ENCODE data around the gene LRRC38.
"Not testable (repeated sequence)": the region's sequence is repeated elsewhere in the genome, so short reads cannot be mapped to it uniquely, and the experiment has no call there.

The LRRC38 gene

DNA sequence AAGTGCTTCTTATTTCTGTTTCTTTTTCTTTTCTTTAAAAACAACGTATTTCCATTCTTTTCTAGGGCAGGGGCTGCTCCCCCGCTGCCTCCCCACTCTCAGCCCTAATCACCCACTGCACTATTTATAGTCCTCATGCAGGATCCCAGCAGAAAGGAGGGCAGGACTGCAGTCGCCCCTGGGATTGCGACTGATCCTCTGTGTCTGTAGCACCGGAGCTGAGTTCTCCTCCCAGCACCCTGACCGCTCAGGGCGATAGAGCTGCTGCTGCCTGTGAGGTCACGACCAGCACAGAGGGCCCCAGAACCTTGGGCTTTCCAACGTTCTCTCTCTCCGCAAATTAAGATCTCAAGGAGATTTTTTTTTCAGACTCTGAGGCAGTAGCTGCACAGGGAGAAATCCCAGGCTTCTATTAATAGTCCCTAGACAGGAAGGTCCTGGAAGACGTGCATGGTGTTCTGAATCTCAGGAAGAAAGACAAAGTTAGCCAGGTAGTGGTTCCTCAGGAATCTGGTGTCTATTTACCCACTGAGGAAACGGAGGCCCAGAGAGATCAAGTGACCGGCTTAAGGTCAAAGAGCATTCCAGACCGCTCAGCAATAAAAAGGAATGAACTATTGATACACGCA is 56.8 kb downstream of the LRRC38 start:
- DNase-seq: no peak

DNA sequence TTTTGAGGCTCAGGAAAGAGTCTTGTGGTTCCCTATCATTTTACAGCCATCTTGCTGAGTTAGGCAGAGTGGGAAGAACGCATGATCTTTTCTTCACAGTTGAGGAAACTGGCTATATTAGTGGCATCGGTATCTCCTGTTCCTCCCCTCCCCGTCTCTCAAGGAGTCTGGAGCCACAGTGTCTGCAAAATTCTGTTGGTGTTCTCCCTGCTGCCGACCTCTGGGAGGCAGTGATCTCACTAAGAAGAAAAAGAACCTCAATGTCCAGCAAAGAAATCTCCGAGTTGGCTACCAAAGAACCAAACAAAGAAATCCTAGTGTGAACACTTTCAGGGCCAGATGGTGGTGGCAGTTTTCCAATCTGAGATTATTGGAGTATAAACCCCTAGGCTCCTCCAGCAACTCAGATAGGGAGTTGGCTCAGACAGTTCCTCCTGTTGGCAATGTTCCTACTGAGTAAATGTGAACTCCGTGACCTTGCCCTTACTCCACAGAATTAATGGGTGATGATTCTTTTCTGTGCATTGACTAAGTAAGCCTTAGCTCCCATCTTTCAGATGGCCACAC is 62.3 kb downstream of the LRRC38 start:
- no peak for DNase-seq

DNA sequence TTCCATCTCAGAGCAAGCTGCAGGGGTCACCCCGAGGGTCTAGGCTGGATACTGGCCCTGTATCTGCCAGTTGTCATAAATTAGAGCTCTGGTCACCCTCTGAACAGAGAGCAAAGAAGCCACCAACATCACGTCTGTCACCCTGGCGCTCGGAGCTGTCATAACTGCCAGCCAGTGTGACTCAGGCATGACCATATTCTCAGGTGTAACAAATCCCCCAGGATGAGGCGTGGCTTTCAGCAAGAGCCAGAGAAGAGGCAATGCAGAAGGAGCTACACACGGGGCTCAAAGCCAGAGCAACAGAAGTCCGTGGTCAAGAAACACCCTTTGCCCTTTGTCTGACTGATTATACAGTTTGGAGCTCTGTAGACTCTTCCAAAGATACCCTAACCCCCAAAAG is 63.6 kb downstream of the LRRC38 start:
- DNase-seq: no peak

DNA sequence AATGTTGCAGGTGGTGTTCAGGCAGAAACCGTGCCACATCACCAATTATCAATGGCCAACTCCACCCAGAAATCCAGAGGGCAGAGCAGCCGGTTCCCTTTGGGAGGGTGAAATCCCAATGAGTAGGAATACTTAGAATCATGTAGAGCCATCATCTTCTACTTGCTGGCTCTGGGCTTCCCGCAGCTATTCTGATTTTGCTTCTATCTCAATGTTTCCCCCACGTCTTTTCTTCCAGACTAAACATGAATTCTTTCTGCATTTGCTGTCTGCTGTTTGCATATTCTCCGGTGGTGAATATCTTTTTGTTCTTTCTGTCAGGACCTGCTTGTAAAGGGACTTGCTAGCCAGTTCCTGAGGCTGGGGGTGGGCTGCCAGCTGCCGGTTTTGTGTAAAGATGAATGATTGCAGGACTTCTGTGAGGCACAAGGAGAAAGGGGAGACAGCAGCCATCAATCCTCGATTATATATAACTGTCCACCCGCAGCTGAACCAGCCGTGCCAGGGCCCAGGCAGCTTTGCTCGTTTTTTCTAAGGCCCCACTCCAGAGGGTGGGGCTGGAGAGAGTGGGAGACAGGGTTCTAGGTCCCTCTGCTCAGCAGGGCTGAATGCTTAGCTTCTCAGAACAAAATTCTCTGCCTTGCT is 70.3 kb downstream of the LRRC38 start:
- no peak for DNase-seq

DNA sequence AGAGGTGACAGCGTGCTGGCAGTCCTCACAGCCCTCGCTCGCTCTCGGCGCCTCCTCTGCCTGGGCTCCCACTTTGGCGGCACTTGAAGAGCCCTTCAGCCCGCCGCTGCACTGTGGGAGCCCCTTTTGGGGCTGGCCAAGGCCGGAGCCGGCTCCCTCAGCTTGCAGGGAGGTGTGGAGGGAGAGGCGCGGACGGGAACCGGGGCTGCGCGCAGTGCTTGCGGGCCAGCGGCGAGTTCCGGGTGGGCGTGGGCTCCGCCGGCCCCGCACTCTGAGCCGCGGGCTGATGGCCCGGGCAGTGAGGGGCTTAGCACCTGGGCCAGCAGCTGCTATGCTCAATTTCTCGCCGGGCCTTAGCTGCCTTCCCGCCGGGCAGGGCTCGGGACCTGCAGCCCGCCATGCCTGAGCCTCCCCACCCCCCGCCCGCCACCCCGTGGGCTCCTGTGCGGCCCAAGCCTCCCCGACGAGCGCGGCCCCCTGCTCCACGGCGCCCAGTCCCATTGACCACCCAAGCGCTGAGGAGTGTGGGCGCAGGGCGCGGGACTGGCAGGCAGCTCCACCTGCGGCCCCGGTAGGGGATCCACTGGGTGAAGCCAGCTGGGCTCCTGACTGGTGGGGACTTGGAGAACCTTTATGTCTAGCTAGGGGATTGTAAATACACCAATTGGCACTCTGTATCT is 74.6 kb downstream of the LRRC38 start:
- DNase-seq: not testable (repeated sequence)

DNA sequence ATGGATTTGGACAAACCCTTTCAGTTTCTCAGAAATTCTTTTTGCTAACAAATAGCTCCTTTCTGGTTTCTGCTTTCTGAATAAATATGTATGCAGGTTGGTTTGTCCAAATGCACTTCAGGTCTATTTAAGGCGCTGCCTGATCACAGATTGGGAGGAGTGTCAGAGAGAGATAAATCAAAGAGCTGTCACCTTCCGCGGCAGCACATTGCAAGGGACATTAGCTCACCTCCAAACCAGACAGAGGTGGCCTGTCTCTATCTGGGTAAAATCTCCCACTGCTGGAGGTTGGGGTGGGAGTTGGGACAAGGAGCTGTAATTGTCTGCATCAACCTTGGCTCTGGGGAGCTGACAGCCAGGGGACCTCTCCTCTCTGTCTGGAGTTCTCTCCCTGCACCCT is 78.3 kb downstream of the LRRC38 start:
- DNase-seq: no peak

DNA sequence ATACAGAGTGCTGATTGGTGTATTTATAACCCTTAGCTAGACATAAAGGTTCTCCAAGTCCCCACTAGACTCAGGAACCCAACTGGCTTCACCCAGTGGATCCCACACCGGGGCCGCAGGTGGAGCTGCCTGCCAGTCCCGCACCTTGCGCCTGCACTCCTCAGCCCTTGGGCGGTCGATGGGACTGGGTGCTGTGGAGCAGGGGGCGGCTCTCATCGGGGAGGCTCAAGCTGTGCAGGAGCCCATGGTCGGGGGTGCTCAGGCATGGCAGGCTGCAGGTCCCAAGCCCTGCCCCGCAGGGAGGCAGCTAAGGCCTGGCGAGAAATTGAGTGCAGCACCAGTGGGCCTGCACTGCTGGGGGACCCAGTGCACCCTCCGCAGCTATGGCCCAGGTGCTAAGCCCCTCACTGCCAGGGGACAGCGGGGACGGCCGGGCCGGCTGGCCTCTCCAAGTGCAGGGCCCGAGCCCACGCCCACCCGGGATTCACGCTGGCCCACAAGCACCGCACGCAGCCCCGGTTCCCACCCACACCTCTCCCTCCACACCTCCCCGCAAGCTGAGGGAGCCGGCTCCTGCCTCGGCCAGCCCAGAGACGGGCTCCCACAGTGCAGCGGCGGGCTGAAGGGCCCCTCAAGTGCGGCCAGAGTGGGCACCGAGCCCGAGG is 80.0 kb downstream of the LRRC38 start:
- DNase-seq: not testable (repeated sequence)

DNA sequence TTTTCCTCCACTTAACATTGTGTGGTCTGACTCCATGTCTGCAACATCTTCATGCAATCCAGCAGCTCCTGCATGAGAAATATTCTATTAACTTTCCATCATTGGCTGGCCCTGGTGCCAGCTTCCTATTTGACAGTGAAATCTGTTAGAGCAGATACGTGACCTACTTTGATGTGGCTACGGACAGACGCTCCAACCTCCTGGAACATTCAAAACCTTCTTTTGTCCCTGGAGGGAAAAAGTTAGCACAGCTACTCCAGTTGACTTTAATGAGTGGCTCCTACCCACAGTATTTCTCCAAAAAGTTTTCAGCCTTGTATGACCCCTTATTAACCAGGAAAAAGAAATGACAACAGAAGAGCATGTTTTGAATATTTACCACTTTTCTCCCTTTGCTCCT is 81.6 kb downstream of the LRRC38 start:
- DNase-seq: no peak

DNA sequence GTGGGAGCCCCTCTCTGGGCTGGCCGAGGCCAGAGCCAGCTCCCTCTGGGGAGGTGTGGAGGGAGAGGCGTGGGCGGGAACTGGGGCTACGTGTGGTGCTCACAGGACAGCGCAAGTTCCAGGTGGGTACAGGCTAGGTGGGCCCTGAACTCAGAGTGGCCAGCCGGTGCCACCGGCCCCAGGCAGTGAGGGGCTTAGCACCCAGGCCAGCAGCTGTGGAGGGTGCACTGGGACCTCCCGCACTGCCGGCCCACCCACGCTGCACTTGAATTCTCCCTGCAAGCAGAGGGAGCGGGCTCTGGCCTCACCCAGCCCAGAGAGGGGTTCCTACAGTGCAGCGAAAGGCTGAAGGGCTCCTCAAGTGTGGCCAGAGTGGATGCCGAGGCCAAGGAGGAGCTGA is 83.3 kb downstream of the LRRC38 start:
- no peak for DNase-seq
